GM18519 (cell line): ENCODE measurements around the gene TXN2.
"Not testable (repeated sequence)": the region's sequence is repeated elsewhere in the genome, so short reads cannot be mapped to it uniquely, and the experiment has no call there.

Source experiments
- ATAC-seq: cut with Tn5 transposase; IDR thresholded peaks from one replicate; pipeline ENCODE4 v1.9.1; 2021; ENCODE audit warnings: mild to moderate bottlenecking, moderate library complexity; ENCODE audit not compliant: unreplicated experiment, low FRiP score

TXN2 gene

GRCh38 chr22:36481393-36482168 lies at the start of gene TXN2:
TXN2 (minus strand) TSS chr22:36481640; CDS start chr22:36480837, 803 bp downstream.
- peak; percentile 63 for ATAC-seq

DNA sequence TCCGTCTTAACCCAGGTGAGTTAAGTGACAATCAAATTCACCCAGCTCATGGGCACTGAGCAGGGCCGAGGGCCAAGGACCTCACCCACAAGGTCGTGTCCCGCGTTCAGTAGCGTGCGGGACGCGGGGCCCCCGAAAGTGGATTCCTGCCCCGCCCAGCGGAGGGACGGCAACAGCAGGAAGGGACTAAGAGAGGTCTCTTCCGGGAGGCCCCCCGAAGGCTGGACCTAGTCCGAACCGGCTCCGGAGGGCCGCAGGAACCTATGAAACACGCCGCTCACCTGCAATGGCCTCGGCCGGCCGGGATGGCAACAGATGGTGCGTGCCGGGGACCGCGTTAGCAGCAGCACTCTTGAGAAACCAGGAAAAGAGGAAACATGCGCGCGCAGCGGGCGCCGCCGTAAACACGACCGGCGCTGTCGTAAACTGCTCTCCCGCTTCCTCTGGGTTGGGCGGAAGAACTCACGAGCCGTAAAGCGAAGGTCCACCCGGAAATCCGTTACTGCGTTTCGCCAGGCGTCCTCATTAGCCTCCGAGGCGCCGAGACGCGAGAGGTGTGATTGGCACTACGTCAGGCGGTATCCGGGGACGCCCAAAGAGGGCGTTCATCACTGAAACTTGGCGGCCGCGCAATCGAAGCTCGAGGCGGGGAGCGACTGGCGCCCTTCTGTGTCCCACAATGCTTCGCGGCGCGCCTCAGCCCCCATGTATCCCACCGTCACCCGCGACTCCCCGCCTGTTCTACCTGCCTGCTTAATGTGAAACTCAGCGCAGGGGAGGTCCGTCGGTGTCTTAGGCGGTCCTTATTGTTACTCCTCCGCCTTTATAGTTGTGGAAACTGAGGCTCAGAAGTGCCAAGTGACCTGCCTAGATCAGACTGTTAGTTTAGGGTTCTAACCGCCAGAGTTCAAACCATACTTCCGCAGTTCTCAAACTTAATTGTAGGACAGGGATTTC lies 47.6 kb upstream of the TXN2 start, which contains the start of gene EIF3D:
TSS of gene EIF3D (minus strand) at position 372 of the 957 bp plus-strand sequence. CDS start 3,045 bp downstream, outside the sequence.
- ATAC-seq = peak; percentile 87

DNA sequence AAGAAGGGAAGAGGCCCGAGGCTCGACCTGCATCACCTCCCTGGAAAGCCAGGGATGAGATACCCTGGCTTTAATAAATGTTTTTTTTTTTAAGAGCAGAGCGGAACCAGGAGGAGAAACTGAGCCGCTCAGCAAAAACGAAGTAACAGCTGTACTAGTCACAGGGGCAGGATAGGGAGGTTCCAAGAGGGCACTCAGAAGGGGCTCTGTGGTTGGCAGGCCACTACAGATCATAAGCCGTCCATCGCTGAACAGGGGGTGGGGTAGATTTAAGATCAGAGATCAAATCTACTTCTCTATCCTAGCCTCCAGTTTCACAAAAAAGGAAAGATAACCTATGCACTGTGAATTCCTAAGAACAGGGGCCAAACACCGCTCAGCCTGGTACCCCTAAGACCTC lies 46.9 kb upstream of the TXN2 start:
- ATAC-seq = no peak

DNA sequence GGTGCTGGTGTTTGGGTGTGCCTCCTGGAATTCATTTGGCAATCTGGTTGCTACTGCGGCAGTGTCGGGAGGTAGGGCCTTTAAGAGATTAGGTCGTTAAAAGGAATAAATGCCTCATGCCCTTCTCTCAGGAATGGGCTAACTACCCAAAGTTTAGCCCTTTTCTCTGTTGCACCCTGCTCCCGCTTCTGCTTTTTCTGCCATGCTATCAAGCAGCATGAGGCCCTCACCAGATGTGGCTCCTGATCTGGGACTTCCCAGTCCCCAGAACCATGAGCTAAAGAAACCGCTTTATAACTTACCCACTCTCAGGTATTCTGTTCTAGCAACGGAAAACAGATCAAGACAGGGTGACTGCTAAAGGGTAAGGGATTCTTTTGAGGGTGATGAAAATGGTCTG lies 41.2 kb upstream of the TXN2 start:
- no peak for ATAC-seq

DNA sequence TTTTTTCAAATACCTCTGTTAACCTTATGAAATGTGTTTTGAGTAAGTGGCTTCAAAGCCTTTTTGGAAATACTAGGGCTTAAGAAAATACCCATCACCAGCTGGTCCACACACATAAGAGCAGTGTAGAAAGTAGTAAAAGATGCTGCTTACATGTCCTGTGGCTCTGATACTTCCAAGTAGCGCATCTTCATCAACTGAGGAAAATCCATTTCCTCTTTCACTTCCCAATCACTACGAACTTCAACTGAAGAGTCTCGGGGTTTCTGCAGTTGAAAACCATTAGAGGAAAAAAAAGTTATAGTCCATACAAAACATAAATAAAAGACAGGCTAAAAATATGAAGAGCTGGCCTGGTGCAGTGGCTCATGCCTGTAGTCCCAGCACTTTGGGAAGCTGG lies 39.0 kb upstream of the TXN2 start:
- ATAC-seq = no peak

GRCh38 chr22:36519906-36520305 lies 38.5 kb upstream of the TXN2 start:
- not testable (repeated sequence) for ATAC-seq

DNA sequence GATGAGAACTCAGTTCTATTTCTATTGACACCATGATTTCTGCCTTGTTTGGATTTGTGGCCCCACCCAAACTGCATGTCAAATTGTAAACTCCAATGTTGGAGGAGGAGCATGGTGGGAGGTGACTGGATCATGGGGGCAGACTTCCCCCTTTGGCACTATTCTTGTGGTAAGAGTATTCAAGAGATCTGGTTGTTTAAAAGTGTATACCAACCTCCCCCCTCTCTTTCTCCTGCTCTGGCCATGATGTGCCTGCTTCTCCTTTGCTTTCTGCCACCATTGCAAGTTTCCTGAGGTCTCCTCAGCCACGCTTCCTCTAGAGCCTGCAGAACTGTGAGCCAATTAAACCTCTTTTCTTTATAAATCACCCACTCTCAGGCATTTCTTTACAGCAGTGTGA lies 33.3 kb upstream of the TXN2 start:
- ATAC-seq = no peak

DNA sequence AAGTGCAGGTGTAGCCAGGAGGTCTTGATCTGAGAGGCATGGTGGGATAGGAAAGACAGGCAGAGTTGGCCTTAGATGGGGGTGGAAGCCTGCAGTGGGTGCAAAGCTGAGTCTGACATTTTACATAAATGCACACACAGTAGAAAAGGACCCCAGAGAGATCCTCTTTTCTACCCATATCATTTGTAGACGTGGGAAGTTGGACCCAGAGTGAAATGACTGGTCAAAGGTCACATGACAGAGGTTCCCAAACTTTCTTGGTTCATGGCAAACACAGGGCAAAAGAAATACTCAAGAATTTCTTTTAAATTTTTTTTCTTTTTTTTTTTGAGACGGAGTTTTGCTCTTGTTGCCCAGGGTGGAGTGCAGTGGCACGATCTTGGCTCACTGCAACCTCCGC lies 31.6 kb upstream of the TXN2 start:
- no peak for ATAC-seq

GRCh38 chr22:36512333-36512732 lies 30.9 kb upstream of the TXN2 start:
- no peak for ATAC-seq

DNA sequence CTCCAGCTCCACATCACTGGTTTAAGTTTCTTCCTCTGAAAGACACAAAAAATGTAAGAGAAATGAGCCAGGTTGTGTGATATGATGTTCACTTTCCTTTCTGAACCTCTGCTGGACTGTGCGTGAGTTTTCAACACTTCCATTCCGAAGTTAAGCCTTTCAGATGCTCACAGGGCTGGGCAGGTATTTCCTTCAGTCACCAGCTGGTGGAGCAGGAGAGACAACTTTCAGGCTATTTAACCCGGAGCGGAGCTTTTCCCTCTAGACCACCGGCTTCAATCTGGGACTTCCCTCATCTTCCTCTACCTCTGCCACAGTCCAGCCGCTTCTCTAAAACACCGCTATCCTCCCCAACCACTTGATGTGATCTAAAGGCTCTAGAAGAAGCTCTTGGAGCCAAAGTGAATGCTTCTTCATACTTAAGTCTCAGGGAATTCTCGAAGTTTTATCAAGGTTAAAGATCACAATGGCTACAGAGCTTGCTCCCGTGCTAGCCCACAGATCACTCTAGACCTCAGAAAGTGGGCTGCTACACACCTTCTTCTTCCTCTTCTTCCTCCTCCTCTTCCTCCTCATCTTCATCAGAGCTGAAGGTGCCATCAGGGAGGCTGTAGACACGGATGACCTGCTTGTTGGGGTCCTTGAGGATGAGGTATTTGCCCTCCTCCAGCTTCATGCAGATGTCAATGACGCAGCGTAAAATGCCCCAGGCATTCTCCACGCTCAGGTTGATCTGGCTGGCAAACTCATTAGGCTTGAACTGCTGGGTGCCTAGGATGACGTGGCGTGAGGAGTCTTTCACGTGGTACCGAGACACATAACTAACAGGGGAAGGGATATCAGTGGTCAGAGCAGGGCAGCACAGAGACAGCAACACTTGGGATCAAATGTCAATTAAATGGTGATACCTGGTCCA lies 29.8 kb upstream of the TXN2 start:
- no peak for ATAC-seq

- no peak for ATAC-seq
Observed at GRCh38 chr22:36510384-36510783, 28.9 kb upstream of the TXN2 start.

GRCh38 chr22:36507518-36508010 lies 26.1 kb upstream of the TXN2 start:
- ATAC-seq = no peak

DNA sequence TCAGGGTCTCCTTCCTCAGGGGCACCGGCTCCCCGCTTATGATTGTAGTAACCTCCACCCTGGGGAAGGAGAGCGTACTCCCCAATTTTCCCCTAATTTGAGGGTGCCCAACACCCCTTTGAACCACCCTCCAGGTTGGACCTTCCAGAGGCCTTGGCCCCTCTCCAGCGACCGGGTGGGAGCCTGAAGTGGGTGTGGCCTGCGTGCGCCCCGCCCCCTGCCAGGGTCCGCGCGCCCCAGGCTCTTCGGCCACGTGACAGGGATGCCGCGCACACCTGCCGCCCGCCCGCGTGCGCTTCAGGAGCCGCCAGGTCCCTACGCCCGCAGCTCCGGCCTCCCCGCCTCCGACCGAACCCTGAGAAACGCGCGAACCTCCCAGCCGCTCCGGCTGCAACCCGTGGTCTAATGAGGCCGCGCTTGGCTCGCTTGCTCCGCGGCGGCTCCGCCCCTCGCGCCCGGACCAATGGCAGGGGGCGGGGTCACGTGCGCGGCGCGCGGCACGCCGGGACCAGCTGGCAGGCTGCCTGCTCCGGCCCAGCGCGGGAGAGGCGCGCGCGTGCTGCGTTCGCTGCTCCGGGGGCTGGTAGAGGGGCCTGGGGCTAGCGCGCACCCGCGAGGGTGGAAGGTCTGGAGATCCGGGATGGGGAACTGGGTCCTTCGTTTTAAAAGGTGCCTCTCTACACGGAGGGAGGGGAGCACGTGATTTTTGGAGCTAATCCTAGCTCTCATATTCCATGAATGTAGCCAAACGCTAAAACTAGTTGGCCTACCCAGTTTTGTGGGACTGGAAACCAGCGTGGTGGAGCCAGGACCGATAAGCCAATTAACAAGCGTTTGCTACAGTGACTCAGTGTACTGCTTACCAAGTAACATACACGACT lies 25.4 kb upstream of the TXN2 start, which contains the start of gene FOXRED2:
TSS of gene FOXRED2 (minus strand) at position 404 of the 881 bp plus-strand sequence. CDS start 618 bp downstream, outside the sequence.
- ATAC-seq = peak; percentile 75

DNA sequence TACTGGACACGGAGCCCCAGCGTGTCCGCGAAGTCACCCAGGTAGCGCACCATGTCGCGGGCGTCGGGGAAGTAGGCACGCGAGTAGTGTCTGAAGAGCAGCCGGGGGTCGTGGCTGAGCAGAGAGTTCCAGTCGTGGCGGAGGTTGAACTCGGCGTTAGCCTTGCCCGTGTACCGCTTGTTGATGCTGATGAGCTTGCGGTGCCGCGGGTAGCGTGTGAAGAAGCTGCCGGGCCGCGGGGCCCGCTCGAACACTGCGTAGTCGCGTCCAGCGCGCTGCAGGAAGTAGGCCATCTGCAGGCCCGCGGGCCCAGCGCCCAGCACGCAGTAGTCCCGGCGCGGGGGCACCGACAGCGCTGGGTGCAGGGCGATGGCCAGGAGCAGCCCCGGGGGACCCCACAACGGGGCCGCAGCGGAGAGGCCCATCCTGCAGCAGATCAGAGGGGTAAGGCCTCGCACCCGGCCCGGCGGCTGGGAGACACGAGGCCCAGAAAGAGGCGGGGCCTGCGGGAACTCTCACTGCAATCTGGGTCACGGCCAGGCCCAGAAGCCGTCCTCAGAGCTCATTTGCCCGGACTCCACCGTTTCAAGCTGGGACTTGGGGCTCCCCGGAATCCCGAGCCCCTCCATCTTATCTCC lies 24.7 kb upstream of the TXN2 start:
- no peak for ATAC-seq

DNA sequence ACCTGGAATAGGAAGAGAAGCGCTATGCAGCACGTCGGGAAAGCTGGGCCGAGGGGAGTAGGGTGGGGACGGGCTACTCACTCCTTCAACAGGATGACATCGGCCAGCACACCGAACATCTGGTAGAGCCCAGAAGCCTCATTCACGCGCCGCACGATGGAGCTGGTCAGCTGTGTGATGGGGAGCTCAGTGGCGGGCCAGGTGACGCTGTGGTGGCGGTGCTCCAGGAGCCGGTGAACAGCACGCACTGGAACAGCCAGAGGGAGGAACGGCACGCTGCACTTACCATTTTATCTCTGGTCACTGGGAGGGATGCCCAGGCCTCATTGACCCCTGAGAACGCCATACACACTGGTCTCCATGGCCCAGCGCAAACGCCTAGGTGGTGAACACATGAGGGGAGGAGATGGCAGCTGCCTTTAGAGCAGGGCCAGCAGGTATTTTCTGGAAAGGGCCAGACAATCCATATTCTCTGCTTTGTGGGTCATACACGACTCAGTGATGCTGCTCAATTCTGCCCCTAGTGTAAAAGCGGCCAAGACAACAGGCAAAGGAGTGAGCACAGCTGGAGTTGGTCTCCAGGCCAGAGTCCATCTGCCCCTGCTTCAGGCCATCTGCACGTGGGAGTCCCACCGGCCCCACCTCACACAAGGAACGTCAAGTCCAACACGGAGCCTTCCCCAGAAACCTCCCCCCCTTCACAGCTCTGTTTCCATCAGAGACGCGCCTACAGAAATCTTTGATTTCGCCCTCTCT lies 16.6 kb upstream of the TXN2 start:
- ATAC-seq = no peak

- no peak for ATAC-seq
Observed at GRCh38 chr22:36493690-36494110, 12.3 kb upstream of the TXN2 start.

- ATAC-seq = no peak
Observed at GRCh38 chr22:36492109-36492508, 10.7 kb upstream of the TXN2 start.

DNA sequence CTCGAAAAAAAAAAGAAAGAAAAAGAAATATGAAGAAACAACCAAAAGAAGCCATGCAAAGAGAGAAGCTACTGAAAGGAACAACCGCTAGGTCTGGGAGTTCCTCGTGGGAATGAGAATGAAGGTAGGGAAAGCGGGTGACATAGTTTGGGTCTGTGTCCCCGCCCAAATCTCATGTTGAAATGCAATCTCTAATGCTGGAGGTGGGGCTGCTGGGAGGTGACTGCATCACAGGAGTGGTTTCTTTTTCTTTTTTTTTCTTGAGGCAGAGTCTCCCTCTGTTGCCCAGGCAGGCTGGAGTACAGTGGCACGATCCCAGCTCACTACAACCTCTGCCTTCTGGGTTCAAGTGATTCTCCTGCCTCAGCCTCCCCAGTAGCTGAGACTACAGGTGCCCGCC lies 9.7 kb upstream of the TXN2 start:
- ATAC-seq = no peak
